HG02759 (cell line): ENCODE data around the gene IFITM2.
A peak's percentile ranks its signal among the peaks of the same experiment; 100 is the strongest.
"Not testable (repeated sequence)": the region's sequence is repeated elsewhere in the genome, so short reads cannot be mapped to it uniquely, and the experiment has no call there.

ENCODE experiments used
- ATAC-seq: cut with Tn5 transposase; IDR thresholded peaks from one replicate; pipeline ENCODE4 v1.9.1; 2021; ENCODE audit warnings: mild to moderate bottlenecking, moderate library complexity; ENCODE audit not compliant: unreplicated experiment

IFITM2 gene

GRCh38 chr11:307766-308708 lies at the start of gene IFITM2:
Gene IFITM2 (plus strand): TSS chr11:307816. CDS start chr11:308193, 377 bp downstream.
- not testable (repeated sequence) for ATAC-seq

GRCh38 chr11:259413-259812 lies 48.2 kb upstream of the IFITM2 start:
- no peak for ATAC-seq

- ATAC-seq, result no peak
These were observed 46.0 kb upstream of the IFITM2 start for GRCh38 chr11:261624-262023.

- ATAC-seq, result no peak
These were observed 40.8 kb upstream of the IFITM2 start for GRCh38 chr11:266676-267439.

- ATAC-seq, result no peak
These were observed 40.1 kb upstream of the IFITM2 start for GRCh38 chr11:267491-267994.

GRCh38 chr11:268716-269145 lies 38.9 kb upstream of the IFITM2 start:
- ATAC-seq, result peak; percentile 47

- peak; percentile 69 for ATAC-seq
These were observed 38.3 kb upstream of the IFITM2 start for GRCh38 chr11:269146-269890.

GRCh38 chr11:270451-271318 lies 36.9 kb upstream of the IFITM2 start:
- no peak for ATAC-seq

- no peak for ATAC-seq
These were observed 36.3 kb upstream of the IFITM2 start for GRCh38 chr11:271319-271715.

GRCh38 chr11:272195-272930 lies 35.3 kb upstream of the IFITM2 start:
- ATAC-seq, result no peak

- ATAC-seq, result no peak
These were observed 34.8 kb upstream of the IFITM2 start for GRCh38 chr11:272931-273198.

- no peak for ATAC-seq
These were observed 31.4 kb upstream of the IFITM2 start for GRCh38 chr11:276219-276618.

- no peak for ATAC-seq
These were observed 29.3 kb upstream of the IFITM2 start, which contains the start of gene NLRP6 for GRCh38 chr11:278001-278951. Gene NLRP6 (plus strand): TSS chr11:278407. CDS start chr11:278570, 163 bp downstream.

- ATAC-seq, result no peak
These were observed 28.3 kb upstream of the IFITM2 start for GRCh38 chr11:279040-279965.

GRCh38 chr11:279966-280705 lies 27.5 kb upstream of the IFITM2 start:
- no peak for ATAC-seq

GRCh38 chr11:280706-281485 lies 26.7 kb upstream of the IFITM2 start:
- ATAC-seq, result no peak
